ENCODE measurements around the gene SLC39A6. TPM values are rescaled to one million over a fixed set of nuclear protein-coding genes. Genes with fewer than 3 reads are reported as not detected.

SLC39A6 gene
- total RNA-seq, 2 donors from 2014 or later, result 22.6 to 22.7 TPM

DNA sequence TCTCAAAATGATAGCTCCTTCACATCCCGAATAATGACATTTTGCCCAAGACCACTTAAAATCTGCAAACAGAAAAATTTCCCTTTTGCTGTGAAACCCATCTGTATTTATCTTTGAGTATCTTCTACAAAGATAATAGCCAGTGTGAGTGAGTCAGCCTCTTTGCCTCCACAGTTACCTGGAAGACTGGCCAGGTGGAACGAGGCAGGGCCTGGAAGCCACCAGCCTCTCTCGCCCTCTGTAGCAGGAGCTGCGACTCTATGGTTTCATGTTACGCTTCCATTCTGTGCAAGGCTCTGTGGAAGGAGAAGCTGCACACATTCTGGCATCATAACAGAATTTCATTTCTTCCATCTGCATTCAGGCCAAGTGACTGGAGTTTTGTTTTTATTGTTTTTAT, 10.1 kb upstream of the SLC39A6 start:
- Histone ChIP-seq H3K4me3 (no peak overlapping the region), H3K36me3 (replicated peaks in 1 of 2; ENCODE audit: insufficient read depth in 1 of 2, low read depth in 2 of 2) (peaks cover 8 to 20% of the 10 kb centered on the region in 2 donors), H3K27ac (no peak overlapping the region), H3K27me3 (no peaks in the 10 kb centered on the region), H3K4me1 (no peaks in the 10 kb centered on the region), H3K9me3 (no peaks in the 10 kb centered on the region)
- 86 to 96% methylated on average over 5 of the region's 5 CpGs for WGBS, 2 donors
- intact Hi-C loops (cut with DNase I), result no loop called here
- ATAC-seq (no peak), DNase-seq (no peak)
- TF ChIP-seq POLR2A (IDR thresholded peaks at IDR 0.05), result no peak
- TF ChIP-seq, protein P1, sequence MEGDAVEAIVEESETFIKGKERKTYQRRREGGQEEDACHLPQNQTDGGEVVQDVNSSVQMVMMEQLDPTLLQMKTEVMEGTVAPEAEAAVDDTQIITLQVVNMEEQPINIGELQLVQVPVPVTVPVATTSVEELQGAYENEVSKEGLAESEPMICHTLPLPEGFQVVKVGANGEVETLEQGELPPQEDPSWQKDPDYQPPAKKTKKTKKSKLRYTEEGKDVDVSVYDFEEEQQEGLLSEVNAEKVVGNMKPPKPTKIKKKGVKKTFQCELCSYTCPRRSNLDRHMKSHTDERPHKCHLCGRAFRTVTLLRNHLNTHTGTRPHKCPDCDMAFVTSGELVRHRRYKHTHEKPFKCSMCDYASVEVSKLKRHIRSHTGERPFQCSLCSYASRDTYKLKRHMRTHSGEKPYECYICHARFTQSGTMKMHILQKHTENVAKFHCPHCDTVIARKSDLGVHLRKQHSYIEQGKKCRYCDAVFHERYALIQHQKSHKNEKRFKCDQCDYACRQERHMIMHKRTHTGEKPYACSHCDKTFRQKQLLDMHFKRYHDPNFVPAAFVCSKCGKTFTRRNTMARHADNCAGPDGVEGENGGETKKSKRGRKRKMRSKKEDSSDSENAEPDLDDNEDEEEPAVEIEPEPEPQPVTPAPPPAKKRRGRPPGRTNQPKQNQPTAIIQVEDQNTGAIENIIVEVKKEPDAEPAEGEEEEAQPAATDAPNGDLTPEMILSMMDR (IDR thresholded peaks at IDR 0.05), result no peak

DNA sequence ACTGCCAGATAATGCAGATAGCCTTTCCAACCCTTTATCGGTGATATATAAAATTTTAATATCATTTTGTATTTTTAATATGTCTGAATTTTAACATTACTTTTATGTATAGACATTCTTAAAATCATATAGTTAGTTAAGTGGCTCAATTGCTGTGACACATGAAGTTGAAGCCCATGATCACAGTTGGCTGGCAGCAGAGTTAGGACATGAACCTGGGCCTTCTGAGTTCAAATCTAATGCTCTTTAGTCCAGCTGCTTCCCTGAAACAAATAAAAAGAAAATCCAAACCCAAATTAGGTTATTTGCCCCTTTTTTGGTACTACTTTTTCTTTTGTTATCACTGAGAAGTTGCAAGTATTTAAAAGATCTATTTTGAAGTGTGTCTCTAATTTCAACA, 6.1 kb upstream of the SLC39A6 start:
- no peak for DNase-seq
- H3K9me3 ChIP-seq, result no peaks in the 10 kb centered on the region
- peaks cover 25% of the 10 kb centered on the region for H3K4me1 ChIP-seq
- WGBS, 2 donors, result 34% methylated on average over 1 of the region's 1 CpG
- no peak overlapping the region for H3K27ac ChIP-seq
- TF ChIP-seq, protein P1 (IDR thresholded peaks at IDR 0.05), result no peak
- no peak for TF ChIP-seq POLR2A (IDR thresholded peaks at IDR 0.05)
- intact Hi-C loops (cut with DNase I), result no loop called here
- H3K36me3 ChIP-seq (replicated peaks in 1 of 2; ENCODE audit: insufficient read depth in 1 of 2, low read depth in 2 of 2), result peaks cover 8 to 13% of the 10 kb centered on the region in 2 donors
- ATAC-seq, result no peak
- no peaks in the 10 kb centered on the region for H3K27me3 ChIP-seq
- H3K4me3 ChIP-seq, result no peak overlapping the region

- Histone ChIP-seq H3K9me3 (no peaks in the 10 kb centered on the region), H3K4me3 (no peak overlapping the region)
- WGBS, 2 donors, result 80% methylated on average over 3 of the region's 3 CpGs
These were observed 3.6 kb upstream of the SLC39A6 start for GRCh38 chr18:36132756-36133155.

GRCh38 chr18:36131692-36132483, 2.7 kb upstream of the SLC39A6 start:
- Histone ChIP-seq H3K27ac (no peak overlapping the region), H3K27me3 (no peaks in the 10 kb centered on the region), H3K9me3 (no peaks in the 10 kb centered on the region), H3K4me1 (peaks cover 33% of the 10 kb centered on the region), H3K36me3 (replicated peaks in 1 of 2; ENCODE audit: insufficient read depth in 1 of 2, low read depth in 2 of 2) (no peaks in the 10 kb centered on the region), H3K4me3 (no peak overlapping the region)
- no peak for ATAC-seq
- intact Hi-C loops (cut with DNase I), result no loop called here
- TF ChIP-seq, protein P1 (IDR thresholded peaks at IDR 0.05), result no peak
- no peak for TF ChIP-seq POLR2A (IDR thresholded peaks at IDR 0.05)
- DNase-seq, result no peak
- 80 to 88% methylated on average over 9 of the region's 9 CpGs for WGBS, 2 donors

More at GRCh38 chr18:36132756-36133155, 3.6 kb upstream of the SLC39A6 start:
- peaks cover 32% of the 10 kb centered on the region for H3K4me1 ChIP-seq
- ATAC-seq (no peak), DNase-seq (no peak)
- no peak overlapping the region for H3K27ac ChIP-seq
- intact Hi-C loops (cut with DNase I), result no loop called here
- no peaks in the 10 kb centered on the region for H3K27me3 ChIP-seq
- TF ChIP-seq, protein P1 (IDR thresholded peaks at IDR 0.05), result no peak
- no peak for TF ChIP-seq POLR2A (IDR thresholded peaks at IDR 0.05)
- peaks cover 0 to 2% of the 10 kb centered on the region in 2 donors for H3K36me3 ChIP-seq (replicated peaks in 1 of 2; ENCODE audit: insufficient read depth in 1 of 2, low read depth in 2 of 2)
